ENCODE data around the gene TOP2B. TPM values are rescaled to one million over a fixed set of nuclear protein-coding genes. Genes with fewer than 3 reads are reported as not detected.

TOP2B gene
- polyA plus RNA-seq, 2 of the 4 experiments (the other 2 are of a cell fraction) = 65.8 to 95.7 TPM

DNA sequence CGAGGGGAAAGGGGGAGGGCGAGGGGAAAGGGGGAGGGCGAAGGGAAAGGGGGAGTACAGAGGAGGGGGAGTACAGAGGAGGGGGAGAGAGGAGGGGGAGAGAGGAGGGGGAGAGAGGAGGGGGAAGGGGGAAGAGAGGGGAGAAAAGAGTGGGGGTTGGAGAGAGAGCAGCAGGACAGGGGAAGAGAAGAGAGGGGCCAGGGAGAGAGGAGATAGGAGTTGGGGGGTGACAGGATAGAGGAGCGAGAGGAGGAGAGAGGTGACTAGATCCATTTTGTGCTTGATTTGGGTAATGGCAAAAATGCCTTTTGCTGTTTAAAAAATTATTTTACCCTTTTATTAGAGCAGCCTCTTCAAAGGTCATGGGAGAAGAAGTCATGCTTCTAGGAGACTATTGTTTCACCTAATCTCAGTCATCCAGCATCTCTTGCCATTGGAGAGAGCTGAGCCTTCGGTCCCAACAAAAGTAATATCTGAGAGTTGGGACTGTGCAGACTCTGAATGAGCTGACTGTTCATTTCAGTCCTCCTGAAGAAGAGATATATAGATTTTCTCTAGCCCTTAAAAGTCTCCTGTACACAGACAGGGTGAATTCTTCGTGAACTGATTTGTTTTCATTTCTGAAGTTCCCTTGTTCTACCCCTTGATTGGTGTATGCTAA is 15.1 kb upstream of the TOP2B start:
- TF ChIP-seq BHLHE40 (IDR thresholded peaks at IDR 0.05; ENCODE audit: low read depth, low read length) (no peak), CBX2 (IDR thresholded peaks at IDR 0.05; ENCODE audit: borderline replicate concordance, low read depth) (no peak), SMC3 (IDR thresholded peaks at IDR 0.05) (no peak), MYC (IDR thresholded peaks at IDR 0.05; ENCODE audit: borderline replicate concordance, low read length) (no peak), RFX5 (IDR thresholded peaks at IDR 0.05) (no peak), ESRRA (IDR thresholded peaks at IDR 0.05; ENCODE audit: borderline replicate concordance, low read length) (no peak), CHD2 (IDR thresholded peaks at IDR 0.05; ENCODE audit: low read length, partially characterized antibody) (no peak), CEBPB (IDR thresholded peaks at IDR 0.05) (no peak), RNF2 (IDR thresholded peaks at IDR 0.05; ENCODE audit: borderline replicate concordance, low read depth) (no peak), NFE2L2 (conservative IDR thresholded peaks at IDR 0.05; ENCODE audit: low read length) (no peak), EP300 (IDR thresholded peaks at IDR 0.05) (no peak), TP53 (CRISPR knock-in tag; IDR thresholded peaks at IDR 0.05) (no peak), JUNB (IDR thresholded peaks at IDR 0.05) (no peak), RAD21 (conservative IDR thresholded peaks at IDR 0.05 in 1 of 2, IDR thresholded peaks at IDR 0.05 in 1 of 2) (no peak)
- TF ChIP-seq, protein P1, sequence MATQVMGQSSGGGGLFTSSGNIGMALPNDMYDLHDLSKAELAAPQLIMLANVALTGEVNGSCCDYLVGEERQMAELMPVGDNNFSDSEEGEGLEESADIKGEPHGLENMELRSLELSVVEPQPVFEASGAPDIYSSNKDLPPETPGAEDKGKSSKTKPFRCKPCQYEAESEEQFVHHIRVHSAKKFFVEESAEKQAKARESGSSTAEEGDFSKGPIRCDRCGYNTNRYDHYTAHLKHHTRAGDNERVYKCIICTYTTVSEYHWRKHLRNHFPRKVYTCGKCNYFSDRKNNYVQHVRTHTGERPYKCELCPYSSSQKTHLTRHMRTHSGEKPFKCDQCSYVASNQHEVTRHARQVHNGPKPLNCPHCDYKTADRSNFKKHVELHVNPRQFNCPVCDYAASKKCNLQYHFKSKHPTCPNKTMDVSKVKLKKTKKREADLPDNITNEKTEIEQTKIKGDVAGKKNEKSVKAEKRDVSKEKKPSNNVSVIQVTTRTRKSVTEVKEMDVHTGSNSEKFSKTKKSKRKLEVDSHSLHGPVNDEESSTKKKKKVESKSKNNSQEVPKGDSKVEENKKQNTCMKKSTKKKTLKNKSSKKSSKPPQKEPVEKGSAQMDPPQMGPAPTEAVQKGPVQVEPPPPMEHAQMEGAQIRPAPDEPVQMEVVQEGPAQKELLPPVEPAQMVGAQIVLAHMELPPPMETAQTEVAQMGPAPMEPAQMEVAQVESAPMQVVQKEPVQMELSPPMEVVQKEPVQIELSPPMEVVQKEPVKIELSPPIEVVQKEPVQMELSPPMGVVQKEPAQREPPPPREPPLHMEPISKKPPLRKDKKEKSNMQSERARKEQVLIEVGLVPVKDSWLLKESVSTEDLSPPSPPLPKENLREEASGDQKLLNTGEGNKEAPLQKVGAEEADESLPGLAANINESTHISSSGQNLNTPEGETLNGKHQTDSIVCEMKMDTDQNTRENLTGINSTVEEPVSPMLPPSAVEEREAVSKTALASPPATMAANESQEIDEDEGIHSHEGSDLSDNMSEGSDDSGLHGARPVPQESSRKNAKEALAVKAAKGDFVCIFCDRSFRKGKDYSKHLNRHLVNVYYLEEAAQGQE (IDR thresholded peaks at IDR 0.05) = no peak
- TF ChIP-seq, protein P2, sequence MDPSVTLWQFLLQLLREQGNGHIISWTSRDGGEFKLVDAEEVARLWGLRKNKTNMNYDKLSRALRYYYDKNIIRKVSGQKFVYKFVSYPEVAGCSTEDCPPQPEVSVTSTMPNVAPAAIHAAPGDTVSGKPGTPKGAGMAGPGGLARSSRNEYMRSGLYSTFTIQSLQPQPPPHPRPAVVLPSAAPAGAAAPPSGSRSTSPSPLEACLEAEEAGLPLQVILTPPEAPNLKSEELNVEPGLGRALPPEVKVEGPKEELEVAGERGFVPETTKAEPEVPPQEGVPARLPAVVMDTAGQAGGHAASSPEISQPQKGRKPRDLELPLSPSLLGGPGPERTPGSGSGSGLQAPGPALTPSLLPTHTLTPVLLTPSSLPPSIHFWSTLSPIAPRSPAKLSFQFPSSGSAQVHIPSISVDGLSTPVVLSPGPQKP (IDR thresholded peaks at IDR 0.05; ENCODE audit: low read depth, low read length) = no peak
- ChIA-PET CTCF (no interaction called here), POLR2A (no interaction called here)

DNA sequence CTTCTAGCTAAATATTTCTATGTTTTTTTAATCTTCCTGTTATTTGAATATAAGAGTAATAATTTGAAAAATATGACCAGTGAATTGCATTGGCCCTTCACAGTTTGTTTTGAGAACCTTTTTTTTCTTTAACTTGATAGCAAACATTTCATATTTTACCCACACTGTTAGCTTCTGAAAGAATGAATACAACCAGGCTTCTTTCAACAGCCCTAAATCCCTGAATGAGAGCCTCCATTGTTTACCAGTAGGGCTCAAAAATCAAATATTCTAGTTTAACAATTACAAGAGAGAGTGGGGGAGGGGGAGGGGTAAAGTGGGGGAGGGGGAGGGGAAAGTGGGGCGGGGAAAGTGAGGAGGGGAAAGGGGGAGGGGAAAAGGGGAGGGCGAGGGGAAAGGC is 14.5 kb upstream of the TOP2B start:
- H3K4me2 ChIP-seq = no peak overlapping the region
- no peaks in the 10 kb centered on the region for H3K9me3 ChIP-seq
- ATAC-seq (no peak), FAIRE-seq (no peak), DNase-seq (ENCODE audit: low read depth in 1 of 2, low spot score in 1 of 2) (no peak)
- no peak overlapping the region for H3K4me3 ChIP-seq
- no peak overlapping the region for H3K27ac ChIP-seq
- ChIA-PET POLR2A (no interaction called here), CTCF (interaction anchor here (1.0 kb wide), 1 partner anchor 31 kb away, joined by 3 read pairs; no protein-coding TSS in a partner anchor)
- H3K4me1 ChIP-seq = no peaks in the 10 kb centered on the region
- WGBS (ENCODE audit: missing lambda C conversion rate) = no CpG with 5 or more reads among the region's 2 CpGs
- TF ChIP-seq RAD21 (conservative IDR thresholded peaks at IDR 0.05 in 1 of 2, IDR thresholded peaks at IDR 0.05 in 1 of 2) = no peak
- no peak for TF ChIP-seq ZFP36 (IDR thresholded peaks at IDR 0.05; ENCODE audit: borderline replicate concordance, partially characterized antibody)
- TF ChIP-seq POLR2A (IDR thresholded peaks at IDR 0.05; ENCODE audit: low read length) = no peak
- TF ChIP-seq RNF2 (IDR thresholded peaks at IDR 0.05; ENCODE audit: borderline replicate concordance, low read depth) = no peak
- TF ChIP-seq HOXB13 (CRISPR knock-in tag; IDR thresholded peaks at IDR 0.05; ENCODE audit: low read depth) = no peak
- TF ChIP-seq ESRRA (IDR thresholded peaks at IDR 0.05; ENCODE audit: borderline replicate concordance, low read length) = no peak
- TF ChIP-seq GATA3 (IDR thresholded peaks at IDR 0.05; ENCODE audit: borderline replicate concordance) = no peak
- TF ChIP-seq, protein P3, sequence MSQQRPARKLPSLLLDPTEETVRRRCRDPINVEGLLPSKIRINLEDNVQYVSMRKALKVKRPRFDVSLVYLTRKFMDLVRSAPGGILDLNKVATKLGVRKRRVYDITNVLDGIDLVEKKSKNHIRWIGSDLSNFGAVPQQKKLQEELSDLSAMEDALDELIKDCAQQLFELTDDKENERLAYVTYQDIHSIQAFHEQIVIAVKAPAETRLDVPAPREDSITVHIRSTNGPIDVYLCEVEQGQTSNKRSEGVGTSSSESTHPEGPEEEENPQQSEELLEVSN (IDR thresholded peaks at IDR 0.05; ENCODE audit: borderline replicate concordance, low read depth) = no peak
- TF ChIP-seq KDM5A (IDR thresholded peaks at IDR 0.05) = no peak
- TF ChIP-seq PHF8 (IDR thresholded peaks at IDR 0.05; ENCODE audit: borderline replicate concordance, low read depth) = no peak
- TF ChIP-seq RCOR1 (IDR thresholded peaks at IDR 0.05; ENCODE audit: low read depth, low read length) = no peak
- TF ChIP-seq, protein P2 (IDR thresholded peaks at IDR 0.05; ENCODE audit: low read depth, low read length) = no peak
- TF ChIP-seq, protein P4, sequence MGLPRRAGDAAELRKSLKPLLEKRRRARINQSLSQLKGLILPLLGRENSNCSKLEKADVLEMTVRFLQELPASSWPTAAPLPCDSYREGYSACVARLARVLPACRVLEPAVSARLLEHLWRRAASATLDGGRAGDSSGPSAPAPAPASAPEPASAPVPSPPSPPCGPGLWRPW (IDR thresholded peaks at IDR 0.05) = no peak
- TF ChIP-seq, protein P5, sequence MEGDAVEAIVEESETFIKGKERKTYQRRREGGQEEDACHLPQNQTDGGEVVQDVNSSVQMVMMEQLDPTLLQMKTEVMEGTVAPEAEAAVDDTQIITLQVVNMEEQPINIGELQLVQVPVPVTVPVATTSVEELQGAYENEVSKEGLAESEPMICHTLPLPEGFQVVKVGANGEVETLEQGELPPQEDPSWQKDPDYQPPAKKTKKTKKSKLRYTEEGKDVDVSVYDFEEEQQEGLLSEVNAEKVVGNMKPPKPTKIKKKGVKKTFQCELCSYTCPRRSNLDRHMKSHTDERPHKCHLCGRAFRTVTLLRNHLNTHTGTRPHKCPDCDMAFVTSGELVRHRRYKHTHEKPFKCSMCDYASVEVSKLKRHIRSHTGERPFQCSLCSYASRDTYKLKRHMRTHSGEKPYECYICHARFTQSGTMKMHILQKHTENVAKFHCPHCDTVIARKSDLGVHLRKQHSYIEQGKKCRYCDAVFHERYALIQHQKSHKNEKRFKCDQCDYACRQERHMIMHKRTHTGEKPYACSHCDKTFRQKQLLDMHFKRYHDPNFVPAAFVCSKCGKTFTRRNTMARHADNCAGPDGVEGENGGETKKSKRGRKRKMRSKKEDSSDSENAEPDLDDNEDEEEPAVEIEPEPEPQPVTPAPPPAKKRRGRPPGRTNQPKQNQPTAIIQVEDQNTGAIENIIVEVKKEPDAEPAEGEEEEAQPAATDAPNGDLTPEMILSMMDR (IDR thresholded peaks at IDR 0.05) = no peak
- no peak for TF ChIP-seq CHD4 (IDR thresholded peaks at IDR 0.05; ENCODE audit: borderline replicate concordance)
- TF ChIP-seq ZNF302 (CRISPR knock-in tag; IDR thresholded peaks at IDR 0.05) = no peak
- no peak for TF ChIP-seq JUN (IDR thresholded peaks at IDR 0.05)

More for the DNA sequence above, 15.1 kb upstream of the TOP2B start:
- H3K27ac ChIP-seq = no peak overlapping the region
- 85% methylated on average over 3 of the region's 6 CpGs for WGBS (ENCODE audit: missing lambda C conversion rate)
- H3K4me2 ChIP-seq = no peak overlapping the region
- FAIRE-seq (no peak), ATAC-seq (peak; percentile 30 to 45; a peak in 3 of 6 replicates), DNase-seq (ENCODE audit: low read depth in 1 of 2, low spot score in 1 of 2) (no peak)
- no peak overlapping the region for H3K4me3 ChIP-seq
- no peaks in the 10 kb centered on the region for H3K9me3 ChIP-seq
- H3K4me1 ChIP-seq = no peaks in the 10 kb centered on the region

All from A549 (cell line).